Keratinocyte (primary cell): ENCODE data around the gene NEUROG1. TPM values are rescaled to one million over a fixed set of nuclear protein-coding genes. Genes with fewer than 3 reads are reported as not detected.

Experiments used
- DNase-seq: peaks from one replicate; pipeline ENCODE4 v3.0.0-alpha.2; 2011; ENCODE audit warnings: low read depth, missing footprints, low spot score
- FAIRE-seq: peaks from 2 replicates; lab custom pipeline; 2011; peaks lifted over from hg19 to GRCh38; lab: Jason Lieb, UNC
- H2AFZ ChIP-seq: 2 replicates; pipeline ENCODE4 v1.6.0; 2012; ENCODE audit warnings: low read length, control low read depth, inconsistent platforms; ENCODE audit not compliant: control insufficient read depth
- H3K27ac ChIP-seq: 2 replicates; pipeline ENCODE4 v1.5.1; 2011; ENCODE audit warnings: low read length; ENCODE audit not compliant: control insufficient read depth, insufficient read depth
- H3K27me3 ChIP-seq: 3 replicates; pipeline ENCODE4 v1.6.0; 2011; ENCODE audit warnings: low read length; ENCODE audit not compliant: control insufficient read depth, insufficient read depth; ENCODE audit errors: extremely low read depth
- H3K36me3 ChIP-seq, 2 experiments: 2 replicates in 1 of 2; 3 replicates in 1 of 2; pipeline ENCODE4 v1.5.1; 2011; ENCODE audit warnings: low read length in 2 of 2, mild to moderate bottlenecking in 1 of 2; ENCODE audit not compliant: control insufficient read depth in 2 of 2, insufficient read depth in 2 of 2; ENCODE audit errors: extremely low read depth in 1 of 2
- H3K4me1 ChIP-seq: 3 replicates; pipeline ENCODE4 v1.5.1; 2011; ENCODE audit warnings: low read length; ENCODE audit not compliant: control insufficient read depth, insufficient read depth; ENCODE audit errors: extremely low read depth
- H3K4me2 ChIP-seq: 3 replicates; pipeline ENCODE4 v1.6.0; 2011; ENCODE audit warnings: low read depth, low read length; ENCODE audit not compliant: control insufficient read depth, insufficient read depth; ENCODE audit errors: extremely low read depth
- H3K4me3 ChIP-seq, 3 experiments: fragments of 200-600 bp in 1 of 3; sonication (generic) in 1 of 3; 2 replicates in 2 of 3; 3 replicates in 1 of 3; pipeline ENCODE4 v1.5.1; 2011 to 2016; ENCODE audit warnings: low read length in 3 of 3, mild to moderate bottlenecking in 3 of 3, control low read depth in 2 of 3, inconsistent platforms in 1 of 3, low read depth in 1 of 3, mixed read lengths in 1 of 3, mixed run types in 1 of 3, moderate library complexity in 1 of 3; ENCODE audit not compliant: control insufficient read depth in 2 of 3, insufficient read depth in 2 of 3; ENCODE audit errors: extremely low read depth in 1 of 3
- H3K79me2 ChIP-seq: 2 replicates; pipeline ENCODE4 v1.6.0; 2012; ENCODE audit warnings: low read length; ENCODE audit not compliant: control insufficient read depth, insufficient read depth
- H3K9ac ChIP-seq: 3 replicates; pipeline ENCODE4 v1.6.0; 2011; ENCODE audit warnings: low read length; ENCODE audit not compliant: control insufficient read depth, insufficient read depth; ENCODE audit errors: extremely low read depth
- H3K9me1 ChIP-seq: 3 replicates; pipeline ENCODE4 v1.6.0; 2011; ENCODE audit warnings: low read length; ENCODE audit not compliant: control insufficient read depth, insufficient read depth; ENCODE audit errors: extremely low read depth
- H3K9me3 ChIP-seq: 2 replicates; pipeline ENCODE4 v1.5.1; 2012; ENCODE audit warnings: low read depth, low read length; ENCODE audit not compliant: control insufficient read depth
- H4K20me1 ChIP-seq: 3 replicates; pipeline ENCODE4 v1.6.0; 2011; ENCODE audit warnings: low read length; ENCODE audit not compliant: control insufficient read depth, insufficient read depth; ENCODE audit errors: extremely low read depth
- CTCF ChIP-seq, 3 experiments: IDR thresholded peaks in 1 of 3; conservative IDR thresholded peaks in 1 of 3; optimal IDR thresholded peaks in 1 of 3; 2 replicates in 2 of 3; 3 replicates in 1 of 3; pipeline versions ENCODE3 to v1.5.1; 2011; ENCODE audit warnings: low read length in 3 of 3, mild to moderate bottlenecking in 3 of 3, moderate library complexity in 2 of 3, control low read depth in 1 of 3, inconsistent platforms in 1 of 3; ENCODE audit not compliant: insufficient read depth in 2 of 3; ENCODE audit errors: extremely low read depth in 1 of 3
- EZH2 ChIP-seq: IDR thresholded peaks from one replicate; pipeline ENCODE4 v1.6.1; 2012; ENCODE audit warnings: inconsistent platforms, mild to moderate bottlenecking, low read length, moderate library complexity
- dilution Hi-C: fragments of 300-500 bp; cut with MboI; formaldehyde crosslinking; loops from one replicate; pipeline ENCODE4 v1.7.0; 2020; ENCODE audit warnings: low sequenced_read_pairs; ENCODE audit not compliant: extremely low pct_ligation_motif_present
- polyA plus RNA-seq, 5 experiments: library from polyadenylated mRNA; depleted of rRNA in 3 of 5; stranded (reverse) in 3 of 5; stranded (forward) in 1 of 5; unstranded in 1 of 5; fragments of >200 nt; gene quantifications; 1 replicate in 1 of 5; 2 replicates in 3 of 5; 3 replicates in 1 of 5; pipeline versions ENCODE4 v1.2.1 to v1.2.3, GENCODE V29; 2011 to 2012; ENCODE audit warnings: missing spikeins in 2 of 5, low read depth in 1 of 5, low replicate concordance in 1 of 5

NEUROG1 gene
- polyA plus RNA-seq, 1 donor (not counting 4 experiments of a cell fraction or from before 2014, with no cell fraction given): not detected

- DNase-seq (no peak), FAIRE-seq (no peak)
- H3K4me1 ChIP-seq: peaks cover 5% of the 10 kb centered on the region
- H3K36me3 ChIP-seq: no peaks in the 10 kb centered on the region
- no peaks in the 10 kb centered on the region for H3K9me1 ChIP-seq
- no peaks in the 10 kb centered on the region for H4K20me1 ChIP-seq
- no peak overlapping the region for H3K4me2 ChIP-seq
- no peak overlapping the region for H3K27ac ChIP-seq
- H3K27me3 ChIP-seq: peaks cover 70% of the 10 kb centered on the region
- TF ChIP-seq EZH2 (no peak), CTCF (optimal IDR thresholded peaks at IDR 0.05 in 1 of 3, IDR thresholded peaks at IDR 0.05 in 1 of 3, conservative IDR thresholded peaks at IDR 0.05 in 1 of 3; ENCODE audit: extremely low read depth in 1 of 3, insufficient read depth in 2 of 3, low read length in 3 of 3) (no peak)
- dilution Hi-C loops: no loop called here
- no peak overlapping the region for H3K9ac ChIP-seq
- no peak overlapping the region for H3K4me3 ChIP-seq
- no peaks in the 10 kb centered on the region for H3K9me3 ChIP-seq
- H2AFZ ChIP-seq: no peak overlapping the region
- H3K79me2 ChIP-seq: no peaks in the 10 kb centered on the region
Observed at GRCh38 chr5:135537745-135538144, 2.0 kb upstream of the NEUROG1 start.

DNA sequence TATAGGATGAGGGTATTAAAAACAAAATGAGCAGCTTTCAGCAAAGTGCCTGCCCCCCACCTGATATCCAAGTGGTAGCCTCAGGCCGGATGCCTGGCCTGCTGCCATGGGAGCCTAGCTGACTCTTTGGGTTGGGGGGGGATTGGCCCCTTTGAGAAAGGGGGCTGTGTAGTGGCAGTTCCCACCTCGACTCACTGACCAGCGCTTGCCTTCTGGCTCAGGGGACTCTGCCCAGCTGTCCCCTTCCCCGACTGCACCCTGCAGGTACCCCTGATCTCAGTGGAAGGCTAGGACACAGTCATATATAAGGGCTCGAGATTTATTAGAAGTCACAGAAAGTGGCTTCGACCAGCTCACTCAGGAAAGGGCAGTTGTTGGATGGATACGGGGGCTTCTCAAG, 1.5 kb upstream of the NEUROG1 start:
- no peak for TF ChIP-seq EZH2
- no peak for TF ChIP-seq CTCF (optimal IDR thresholded peaks at IDR 0.05 in 1 of 3, IDR thresholded peaks at IDR 0.05 in 1 of 3, conservative IDR thresholded peaks at IDR 0.05 in 1 of 3; ENCODE audit: extremely low read depth in 1 of 3, insufficient read depth in 2 of 3, low read length in 3 of 3)
- H3K27me3 ChIP-seq: peaks cover 70% of the 10 kb centered on the region
- dilution Hi-C loops: no loop called here

More for the DNA sequence above, 1.5 kb upstream of the NEUROG1 start:
- H3K36me3 ChIP-seq: no peaks in the 10 kb centered on the region
- H3K9me3 ChIP-seq: no peaks in the 10 kb centered on the region
- no peaks in the 10 kb centered on the region for H3K9me1 ChIP-seq
- H2AFZ ChIP-seq: no peak overlapping the region
- H4K20me1 ChIP-seq: no peaks in the 10 kb centered on the region
- no peak overlapping the region for H3K9ac ChIP-seq
- no peaks in the 10 kb centered on the region for H3K79me2 ChIP-seq
- peaks cover 5% of the 10 kb centered on the region for H3K4me1 ChIP-seq
- H3K4me2 ChIP-seq: no peak overlapping the region
- H3K27ac ChIP-seq: no peak overlapping the region
- DNase-seq (no peak), FAIRE-seq (no peak)
- no peak overlapping the region for H3K4me3 ChIP-seq
